ENCODE results near the gene SLC24A5.

GRCh38 chr15:48097264-48097663 is 23.5 kb upstream of the SLC24A5 start:
- TF ChIP-seq YY1 (IDR thresholded peaks at IDR 0.05; ENCODE audit: insufficient read depth, insufficient read length): no peak
- no peak for TF ChIP-seq ZNF274 (IDR thresholded peaks at IDR 0.05; ENCODE audit: low read depth, low read length)
- TF ChIP-seq SUZ12 (IDR thresholded peaks at IDR 0.05; ENCODE audit: extremely low read depth, insufficient read depth, insufficient read length): no peak

Data from NT2/D1 (cell line).